Measurements from ENCODE around the gene CCNJ. TPM values are rescaled to one million over a fixed set of nuclear protein-coding genes. Genes with fewer than 3 reads are reported as not detected.

Gene CCNJ
- polyA plus RNA-seq, 1 of the 3 experiments (the other 2 are of a cell fraction): 4.3 TPM

DNA sequence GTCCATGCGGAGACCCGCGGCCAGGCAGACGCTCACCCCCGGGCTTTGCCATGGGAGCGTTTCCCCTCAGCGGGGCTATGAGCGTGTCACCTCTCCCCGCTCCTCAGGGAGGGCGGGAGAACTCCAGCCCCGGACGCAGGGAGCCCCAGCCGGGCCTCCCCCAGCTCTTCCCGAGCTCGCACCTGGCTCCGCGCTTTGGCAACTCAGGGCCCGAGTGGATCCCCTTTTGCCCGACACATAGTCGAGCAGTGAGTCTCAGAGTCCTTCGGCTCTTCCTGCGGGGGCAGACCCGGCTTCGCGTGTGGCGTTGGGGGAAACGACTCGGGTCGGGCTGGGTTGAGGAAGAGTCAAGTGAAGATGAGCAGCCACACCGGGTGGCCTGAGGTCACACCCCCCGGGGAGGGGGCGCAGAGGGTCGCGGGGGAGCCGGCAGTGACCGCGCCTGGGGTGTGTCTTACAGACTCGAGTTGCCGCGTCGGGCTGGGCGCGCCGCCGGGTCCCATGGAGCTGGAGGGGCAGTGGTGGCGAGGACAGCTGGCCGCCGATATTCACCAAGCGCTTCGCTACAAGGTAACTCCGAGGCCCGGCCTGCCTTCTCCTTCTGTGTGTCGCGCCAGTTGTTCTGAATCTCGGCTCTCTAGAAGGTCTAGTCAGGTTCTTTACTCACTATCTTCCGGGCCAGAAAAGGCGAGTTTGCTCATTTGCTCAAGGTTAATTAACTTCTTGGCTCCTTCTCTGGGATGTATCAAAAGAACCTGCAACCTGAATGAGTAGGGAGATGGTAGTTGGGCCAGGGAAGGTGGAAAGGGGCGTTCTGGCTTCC lies 721 bp downstream of the CCNJ start (continued):
- TF ChIP-seq, protein P1, sequence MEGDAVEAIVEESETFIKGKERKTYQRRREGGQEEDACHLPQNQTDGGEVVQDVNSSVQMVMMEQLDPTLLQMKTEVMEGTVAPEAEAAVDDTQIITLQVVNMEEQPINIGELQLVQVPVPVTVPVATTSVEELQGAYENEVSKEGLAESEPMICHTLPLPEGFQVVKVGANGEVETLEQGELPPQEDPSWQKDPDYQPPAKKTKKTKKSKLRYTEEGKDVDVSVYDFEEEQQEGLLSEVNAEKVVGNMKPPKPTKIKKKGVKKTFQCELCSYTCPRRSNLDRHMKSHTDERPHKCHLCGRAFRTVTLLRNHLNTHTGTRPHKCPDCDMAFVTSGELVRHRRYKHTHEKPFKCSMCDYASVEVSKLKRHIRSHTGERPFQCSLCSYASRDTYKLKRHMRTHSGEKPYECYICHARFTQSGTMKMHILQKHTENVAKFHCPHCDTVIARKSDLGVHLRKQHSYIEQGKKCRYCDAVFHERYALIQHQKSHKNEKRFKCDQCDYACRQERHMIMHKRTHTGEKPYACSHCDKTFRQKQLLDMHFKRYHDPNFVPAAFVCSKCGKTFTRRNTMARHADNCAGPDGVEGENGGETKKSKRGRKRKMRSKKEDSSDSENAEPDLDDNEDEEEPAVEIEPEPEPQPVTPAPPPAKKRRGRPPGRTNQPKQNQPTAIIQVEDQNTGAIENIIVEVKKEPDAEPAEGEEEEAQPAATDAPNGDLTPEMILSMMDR (IDR thresholded peaks at IDR 0.05): no peak
- no peak for TF ChIP-seq SMC3 (IDR thresholded peaks at IDR 0.05; ENCODE audit: low read depth, low read length)
- no peak; the same call in 1 of the 2 replicates for TF ChIP-seq MXI1 (IDR thresholded peaks at IDR 0.05; ENCODE audit: low read depth, low read length)

DNA sequence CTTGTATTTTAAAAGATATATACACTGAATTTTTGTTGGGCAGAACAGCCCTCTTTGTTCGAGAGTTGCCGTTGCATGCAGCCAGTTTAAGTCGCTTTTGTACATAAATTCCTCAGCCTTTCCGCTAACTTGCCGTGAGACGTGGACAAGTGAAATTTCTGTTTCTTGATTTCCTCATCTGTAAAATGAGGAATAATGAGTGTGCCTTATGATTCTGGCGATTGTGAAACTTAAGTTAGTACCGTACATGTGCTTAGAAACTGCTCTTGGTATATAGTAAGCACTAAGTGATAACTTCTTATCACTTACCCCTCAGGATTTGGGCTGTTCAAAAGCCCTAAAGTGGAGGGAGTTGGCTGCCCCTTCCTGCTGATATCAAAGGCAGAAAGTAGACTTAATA lies 1.4 kb downstream of the CCNJ start:
- peaks cover 7% of the 10 kb centered on the region; the same call in 1 of the 2 replicates for H4K20me1 ChIP-seq (ENCODE audit: insufficient read depth)
- no peak for DNase-seq
- H3K79me2 ChIP-seq (ENCODE audit: insufficient read depth): peaks cover 66% of the 10 kb centered on the region
- peaks cover 0 to 12% of the 10 kb centered on the region in 2 experiments for H3K36me3 ChIP-seq (replicated peaks in 1 of 2; ENCODE audit: control insufficient read depth in 1 of 2, insufficient read depth in 2 of 2, low read length in 1 of 2)
- H3K9ac ChIP-seq: peak overlapping the region; percentile 92
- peak overlapping the region; percentile 80 for H2AFZ ChIP-seq (ENCODE audit: low read depth)
- whole genome bisulfite sequencing (ENCODE audit: low lambda C conversion rate): 15% methylated on average over 8 of the region's 8 CpGs
- ChIA-PET CTCF (interaction anchor here (3.0 kb wide), 1 partner anchor 28 kb away, joined by 13 read pairs; no protein-coding TSS in a partner anchor), POLR2A (interaction anchor here (2.6 to 3.6 kb wide), 2 partner anchors 45 to 85 kb away, joined by 13 to 20 read pairs; partner anchors contain the start of gene ZNF518A)
- TF ChIP-seq FOXJ3 (CRISPR knock-in tag; IDR thresholded peaks at IDR 0.05): no peak
- TF ChIP-seq, protein P2, sequence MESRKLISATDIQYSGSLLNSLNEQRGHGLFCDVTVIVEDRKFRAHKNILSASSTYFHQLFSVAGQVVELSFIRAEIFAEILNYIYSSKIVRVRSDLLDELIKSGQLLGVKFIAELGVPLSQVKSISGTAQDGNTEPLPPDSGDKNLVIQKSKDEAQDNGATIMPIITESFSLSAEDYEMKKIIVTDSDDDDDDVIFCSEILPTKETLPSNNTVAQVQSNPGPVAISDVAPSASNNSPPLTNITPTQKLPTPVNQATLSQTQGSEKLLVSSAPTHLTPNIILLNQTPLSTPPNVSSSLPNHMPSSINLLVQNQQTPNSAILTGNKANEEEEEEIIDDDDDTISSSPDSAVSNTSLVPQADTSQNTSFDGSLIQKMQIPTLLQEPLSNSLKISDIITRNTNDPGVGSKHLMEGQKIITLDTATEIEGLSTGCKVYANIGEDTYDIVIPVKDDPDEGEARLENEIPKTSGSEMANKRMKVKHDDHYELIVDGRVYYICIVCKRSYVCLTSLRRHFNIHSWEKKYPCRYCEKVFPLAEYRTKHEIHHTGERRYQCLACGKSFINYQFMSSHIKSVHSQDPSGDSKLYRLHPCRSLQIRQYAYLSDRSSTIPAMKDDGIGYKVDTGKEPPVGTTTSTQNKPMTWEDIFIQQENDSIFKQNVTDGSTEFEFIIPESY (IDR thresholded peaks at IDR 0.05; ENCODE audit: borderline replicate concordance, low read depth): no peak
- no peak for TF ChIP-seq TEAD4 (IDR thresholded peaks at IDR 0.05; ENCODE audit: borderline replicate concordance, insufficient read depth)
- TF ChIP-seq EP300 (IDR thresholded peaks at IDR 0.05; ENCODE audit: borderline replicate concordance in 1 of 2, low read depth in 1 of 2, low read length in 1 of 2): no peak
- no peak for TF ChIP-seq FOSL2 (IDR thresholded peaks at IDR 0.05; ENCODE audit: borderline replicate concordance, low read depth)
- no peak for TF ChIP-seq RXRA (IDR thresholded peaks at IDR 0.05; ENCODE audit: borderline replicate concordance, low read depth)
- no peak for TF ChIP-seq SMC3 (IDR thresholded peaks at IDR 0.05; ENCODE audit: low read depth, low read length)
- TF ChIP-seq CHD2 (IDR thresholded peaks at IDR 0.05; ENCODE audit: low read length, partially characterized antibody): no peak
- no peak for TF ChIP-seq GABPA (IDR thresholded peaks at IDR 0.05; ENCODE audit: low read depth)
- no peak for TF ChIP-seq NFIC (IDR thresholded peaks at IDR 0.05; ENCODE audit: borderline replicate concordance)
- TF ChIP-seq NRF1 (IDR thresholded peaks at IDR 0.05; ENCODE audit: low read depth, low read length): no peak
- TF ChIP-seq, protein P3, sequence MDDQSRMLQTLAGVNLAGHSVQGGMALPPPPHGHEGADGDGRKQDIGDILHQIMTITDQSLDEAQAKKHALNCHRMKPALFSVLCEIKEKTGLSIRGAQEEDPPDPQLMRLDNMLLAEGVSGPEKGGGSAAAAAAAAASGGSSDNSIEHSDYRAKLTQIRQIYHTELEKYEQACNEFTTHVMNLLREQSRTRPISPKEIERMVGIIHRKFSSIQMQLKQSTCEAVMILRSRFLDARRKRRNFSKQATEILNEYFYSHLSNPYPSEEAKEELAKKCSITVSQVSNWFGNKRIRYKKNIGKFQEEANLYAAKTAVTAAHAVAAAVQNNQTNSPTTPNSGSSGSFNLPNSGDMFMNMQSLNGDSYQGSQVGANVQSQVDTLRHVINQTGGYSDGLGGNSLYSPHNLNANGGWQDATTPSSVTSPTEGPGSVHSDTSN (IDR thresholded peaks at IDR 0.05): no peak
- no peak for TF ChIP-seq GATA2 (CRISPR knock-in tag; IDR thresholded peaks at IDR 0.05)
- TF ChIP-seq, protein P4, sequence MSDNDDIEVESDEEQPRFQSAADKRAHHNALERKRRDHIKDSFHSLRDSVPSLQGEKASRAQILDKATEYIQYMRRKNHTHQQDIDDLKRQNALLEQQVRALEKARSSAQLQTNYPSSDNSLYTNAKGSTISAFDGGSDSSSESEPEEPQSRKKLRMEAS (IDR thresholded peaks at IDR 0.05; ENCODE audit: low read depth): peak; percentile 41; the same call in 1 of the 2 replicates
- TF ChIP-seq MXI1 (IDR thresholded peaks at IDR 0.05; ENCODE audit: low read depth, low read length): 0 out of 2 replicates have a peak, but pooled peaks have one; percentile 32
- TF ChIP-seq, protein P5, sequence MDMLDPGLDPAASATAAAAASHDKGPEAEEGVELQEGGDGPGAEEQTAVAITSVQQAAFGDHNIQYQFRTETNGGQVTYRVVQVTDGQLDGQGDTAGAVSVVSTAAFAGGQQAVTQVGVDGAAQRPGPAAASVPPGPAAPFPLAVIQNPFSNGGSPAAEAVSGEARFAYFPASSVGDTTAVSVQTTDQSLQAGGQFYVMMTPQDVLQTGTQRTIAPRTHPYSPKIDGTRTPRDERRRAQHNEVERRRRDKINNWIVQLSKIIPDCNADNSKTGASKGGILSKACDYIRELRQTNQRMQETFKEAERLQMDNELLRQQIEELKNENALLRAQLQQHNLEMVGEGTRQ (IDR thresholded peaks at IDR 0.05; ENCODE audit: borderline replicate concordance, low read depth, low read length): no peak
- TF ChIP-seq, protein P6, sequence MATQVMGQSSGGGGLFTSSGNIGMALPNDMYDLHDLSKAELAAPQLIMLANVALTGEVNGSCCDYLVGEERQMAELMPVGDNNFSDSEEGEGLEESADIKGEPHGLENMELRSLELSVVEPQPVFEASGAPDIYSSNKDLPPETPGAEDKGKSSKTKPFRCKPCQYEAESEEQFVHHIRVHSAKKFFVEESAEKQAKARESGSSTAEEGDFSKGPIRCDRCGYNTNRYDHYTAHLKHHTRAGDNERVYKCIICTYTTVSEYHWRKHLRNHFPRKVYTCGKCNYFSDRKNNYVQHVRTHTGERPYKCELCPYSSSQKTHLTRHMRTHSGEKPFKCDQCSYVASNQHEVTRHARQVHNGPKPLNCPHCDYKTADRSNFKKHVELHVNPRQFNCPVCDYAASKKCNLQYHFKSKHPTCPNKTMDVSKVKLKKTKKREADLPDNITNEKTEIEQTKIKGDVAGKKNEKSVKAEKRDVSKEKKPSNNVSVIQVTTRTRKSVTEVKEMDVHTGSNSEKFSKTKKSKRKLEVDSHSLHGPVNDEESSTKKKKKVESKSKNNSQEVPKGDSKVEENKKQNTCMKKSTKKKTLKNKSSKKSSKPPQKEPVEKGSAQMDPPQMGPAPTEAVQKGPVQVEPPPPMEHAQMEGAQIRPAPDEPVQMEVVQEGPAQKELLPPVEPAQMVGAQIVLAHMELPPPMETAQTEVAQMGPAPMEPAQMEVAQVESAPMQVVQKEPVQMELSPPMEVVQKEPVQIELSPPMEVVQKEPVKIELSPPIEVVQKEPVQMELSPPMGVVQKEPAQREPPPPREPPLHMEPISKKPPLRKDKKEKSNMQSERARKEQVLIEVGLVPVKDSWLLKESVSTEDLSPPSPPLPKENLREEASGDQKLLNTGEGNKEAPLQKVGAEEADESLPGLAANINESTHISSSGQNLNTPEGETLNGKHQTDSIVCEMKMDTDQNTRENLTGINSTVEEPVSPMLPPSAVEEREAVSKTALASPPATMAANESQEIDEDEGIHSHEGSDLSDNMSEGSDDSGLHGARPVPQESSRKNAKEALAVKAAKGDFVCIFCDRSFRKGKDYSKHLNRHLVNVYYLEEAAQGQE (IDR thresholded peaks at IDR 0.05; ENCODE audit: low read depth, low read length): no peak
- peak overlapping the region; percentile 16 to 75; a peak in 2 of 4 replicates for H3K27ac ChIP-seq (ENCODE audit: low read depth in 2 of 2, low read length in 1 of 2)
- H3K27me3 ChIP-seq (ENCODE audit: insufficient read depth): no peaks in the 10 kb centered on the region
- no peaks in the 10 kb centered on the region for H3K9me2 ChIP-seq
- peak overlapping the region; percentile 91 for H3K4me2 ChIP-seq
- peaks cover 4% of the 10 kb centered on the region for H3F3A ChIP-seq (replicated peaks; ENCODE audit: insufficient read depth)
- H3K9me3 ChIP-seq: no peaks in the 10 kb centered on the region
- H3K4me1 ChIP-seq (ENCODE audit: control insufficient read depth in 1 of 2, insufficient read depth in 2 of 2, low read depth in 1 of 2, low read length in 1 of 2): peaks cover 0 to 6% of the 10 kb centered on the region in 2 experiments; a peak in 2 of 4 replicates
- H3K4me3 ChIP-seq (ENCODE audit: low read depth in 2 of 2, low read length in 1 of 2): peak overlapping the region; percentile 76 to 92

All from SK-N-SH (cell line).